HCT116 (cell line): ENCODE measurements around the gene MYO1F. TPM values are rescaled to one million over a fixed set of nuclear protein-coding genes. Genes with fewer than 3 reads are reported as not detected.

Source experiments
- ATAC-seq: fragments of 200-7000 bp; cut with Tn5 transposase; 2 replicates; pipeline ENCODE4 v1.9.1; 2020; ENCODE audit warnings: mild to moderate bottlenecking, moderate library complexity
- BruUV-seq: library from RNA; stranded (reverse); fragments of 400-500 nt; replicated peaks from 2 replicates; lab custom pipeline; 2021; lab: Mats Ljungman, UMichigan
- CTCF ChIA-PET: fragments of 300-600 bp; sonication (Branson Sonifier 250); formaldehyde crosslinking; loops from one replicate; lab custom pipeline; 2021; ENCODE audit warnings: antibody characterized with exemption; lab: Charles Lee
- POLR2A ChIA-PET: fragments of 300-600, 350-600 bp; sonication (Branson Sonifier 250); formaldehyde crosslinking; loops from one replicate; lab custom pipeline; 2021; ENCODE audit warnings: antibody characterized with exemption; lab: Charles Lee
- RAD21 ChIA-PET, 2 experiments: fragments of 300-600 bp; sonication (Branson Sonifier 250); formaldehyde crosslinking; loops; one replicate each; lab custom pipeline; 2023; ENCODE audit warnings: low total read pairs in 2 of 2; ENCODE audit not compliant: uncharacterized antibody in 2 of 2, unreplicated experiment in 2 of 2, low non-redundant PET in 1 of 2; lab: Charles Lee
- DNase-seq: peaks from one replicate; pipeline ENCODE4 v3.0.0-alpha.2; 2010; ENCODE audit warnings: low read depth, low spot score
- H2AFZ ChIP-seq: fragments of 200-600 bp; shearing (Covaris generic), sonication (generic); 2 replicates; pipeline ENCODE4 v1.6.1; 2017; ENCODE audit warnings: low read depth, mixed run types, mixed read lengths, antibody characterized with exemption, low read length; ENCODE audit not compliant: poor library complexity, severe bottlenecking
- H3K27ac ChIP-seq: 2 replicates; pipeline ENCODE4 v1.5.1; 2012; ENCODE audit warnings: low read depth, low read length
- H3K27me3 ChIP-seq: fragments of 200-600 bp; sonication (generic); 2 replicates; pipeline ENCODE4 v1.6.1; 2016; ENCODE audit warnings: mixed run types, low read length, mixed read lengths; ENCODE audit not compliant: insufficient read depth
- H3K36me3 ChIP-seq, 2 experiments: fragments of 200-500 bp in 1 of 2; fragments of 200-600 bp in 1 of 2; sonication (Bioruptor generic) in 1 of 2; sonication (generic) in 1 of 2; 2 replicates each; pipeline versions ENCODE4 v1.5.1 to v1.6.1; 2014 to 2016; ENCODE audit warnings: low read length in 2 of 2, inconsistent platforms in 1 of 2, mixed read lengths in 1 of 2, mixed run types in 1 of 2; ENCODE audit not compliant: insufficient read depth in 2 of 2, control insufficient read depth in 1 of 2
- H3K4me1 ChIP-seq, 2 experiments: fragments of 200-600 bp in 1 of 2; sonication (generic) in 1 of 2; 2 replicates each; pipeline versions ENCODE4 v1.5.1 to v1.6.1; 2012 to 2017; ENCODE audit warnings: low read length in 2 of 2, inconsistent platforms in 1 of 2, mild to moderate bottlenecking in 1 of 2, mixed read lengths in 1 of 2, mixed run types in 1 of 2, moderate library complexity in 1 of 2; ENCODE audit not compliant: insufficient read depth in 2 of 2, control insufficient read depth in 1 of 2
- H3K4me2 ChIP-seq: fragments of 200-600 bp; sonication (generic); 2 replicates; pipeline ENCODE4 v1.6.1; 2017; ENCODE audit warnings: mixed run types, low read length, mixed read lengths
- H3K4me3 ChIP-seq, 2 experiments: fragments of 200-600 bp in 1 of 2; sonication (generic) in 1 of 2; replicated peaks in 1 of 2; 2 replicates each; pipeline ENCODE4 v1.5.1; 2011 to 2016; ENCODE audit warnings: low read length in 2 of 2, control low read depth in 1 of 2, low read depth in 1 of 2, mild to moderate bottlenecking in 1 of 2, mixed read lengths in 1 of 2, mixed run types in 1 of 2
- H3K79me2 ChIP-seq: fragments of 200-600 bp; sonication (generic); 2 replicates; pipeline ENCODE4 v1.6.1; 2017; ENCODE audit warnings: mild to moderate bottlenecking, mixed run types, low read length, moderate library complexity, mixed read lengths; ENCODE audit not compliant: insufficient read depth
- H3K9ac ChIP-seq: fragments of 200-600 bp; sonication (generic); 2 replicates; pipeline ENCODE4 v1.6.1; 2016; ENCODE audit warnings: low read length, mixed read lengths
- H3K9me2 ChIP-seq: fragments of 200-600 bp; sonication (generic), shearing (Covaris generic); 2 replicates; pipeline ENCODE4 v1.6.1; 2017; ENCODE audit warnings: mixed run types, mild to moderate bottlenecking, moderate library complexity; ENCODE audit not compliant: insufficient read depth
- H3K9me3 ChIP-seq, 2 experiments: fragments of 200-500 bp in 1 of 2; fragments of 200-600 bp in 1 of 2; sonication (Bioruptor generic) in 1 of 2; sonication (generic) in 1 of 2; 2 replicates each; pipeline ENCODE4 v1.6.1; 2014 to 2017; ENCODE audit warnings: low read length in 2 of 2, mixed read lengths in 2 of 2, inconsistent platforms in 1 of 2, low read depth in 1 of 2, mild to moderate bottlenecking in 1 of 2, mixed run types in 1 of 2, moderate library complexity in 1 of 2; ENCODE audit not compliant: control insufficient read depth in 1 of 2, insufficient read depth in 1 of 2
- H4K20me1 ChIP-seq: fragments of 200-600 bp; sonication (generic), shearing (Covaris generic); 2 replicates; pipeline ENCODE4 v1.6.1; 2017; ENCODE audit warnings: mixed run types, mild to moderate bottlenecking, moderate library complexity; ENCODE audit not compliant: insufficient read depth
- CEBPB ChIP-seq: IDR thresholded peaks from 2 replicates; pipeline ENCODE4 v1.6.1; 2012; ENCODE audit warnings: low read depth
- POLR2A ChIP-seq: IDR thresholded peaks from 2 replicates; pipeline ENCODE4 v1.7.0; 2011; ENCODE audit warnings: borderline replicate concordance; ENCODE audit not compliant: insufficient read depth, insufficient read length; ENCODE audit errors: extremely low read depth
- POLR2AphosphoS5 ChIP-seq: IDR thresholded peaks from 2 replicates; pipeline ENCODE4 v1.6.1; 2011; ENCODE audit warnings: mild to moderate bottlenecking, low read depth, low read length, moderate library complexity
- RAD21 ChIP-seq: IDR thresholded peaks from 2 replicates; pipeline ENCODE4 v1.6.1; 2012; ENCODE audit warnings: low read depth, mild to moderate bottlenecking
- TCF7L2 ChIP-seq: IDR thresholded peaks from 2 replicates; pipeline ENCODE4 v1.7.0; 2011; ENCODE audit warnings: borderline replicate concordance, inconsistent platforms; ENCODE audit not compliant: insufficient read depth, insufficient read length; ENCODE audit errors: extremely low read depth
- ZFX ChIP-seq: fragments of 450-650 bp; IDR thresholded peaks from 2 replicates; pipeline ENCODE4 v1.6.1; 2017
- intact Hi-C: fragments of 100-400 bp; cut with micrococcal nuclease; formaldehyde crosslinking; loops from 2 replicates; pipeline ENCODE4 v1.10.0; 2022
- total RNA-seq: library from RNA; stranded (reverse); gene quantifications from one replicate; pipeline ENCODE4 v1.2.1, GENCODE V29; 2021; ENCODE audit not compliant: unreplicated experiment
- TF ChIP-seq, protein P1 (sequence below): IDR thresholded peaks from 2 replicates; pipeline ENCODE4 v1.6.1; 2011; ENCODE audit warnings: mild to moderate bottlenecking, low read length, moderate library complexity; ENCODE audit not compliant: insufficient replicate concordance; ENCODE audit errors: extremely low read depth
- TF ChIP-seq, protein P2 (sequence below): IDR thresholded peaks from 2 replicates; pipeline ENCODE4 v1.6.1; 2012

Gene MYO1F
- total RNA-seq, 1 experiment from 2014 or later, result 0.39 TPM

DNA sequence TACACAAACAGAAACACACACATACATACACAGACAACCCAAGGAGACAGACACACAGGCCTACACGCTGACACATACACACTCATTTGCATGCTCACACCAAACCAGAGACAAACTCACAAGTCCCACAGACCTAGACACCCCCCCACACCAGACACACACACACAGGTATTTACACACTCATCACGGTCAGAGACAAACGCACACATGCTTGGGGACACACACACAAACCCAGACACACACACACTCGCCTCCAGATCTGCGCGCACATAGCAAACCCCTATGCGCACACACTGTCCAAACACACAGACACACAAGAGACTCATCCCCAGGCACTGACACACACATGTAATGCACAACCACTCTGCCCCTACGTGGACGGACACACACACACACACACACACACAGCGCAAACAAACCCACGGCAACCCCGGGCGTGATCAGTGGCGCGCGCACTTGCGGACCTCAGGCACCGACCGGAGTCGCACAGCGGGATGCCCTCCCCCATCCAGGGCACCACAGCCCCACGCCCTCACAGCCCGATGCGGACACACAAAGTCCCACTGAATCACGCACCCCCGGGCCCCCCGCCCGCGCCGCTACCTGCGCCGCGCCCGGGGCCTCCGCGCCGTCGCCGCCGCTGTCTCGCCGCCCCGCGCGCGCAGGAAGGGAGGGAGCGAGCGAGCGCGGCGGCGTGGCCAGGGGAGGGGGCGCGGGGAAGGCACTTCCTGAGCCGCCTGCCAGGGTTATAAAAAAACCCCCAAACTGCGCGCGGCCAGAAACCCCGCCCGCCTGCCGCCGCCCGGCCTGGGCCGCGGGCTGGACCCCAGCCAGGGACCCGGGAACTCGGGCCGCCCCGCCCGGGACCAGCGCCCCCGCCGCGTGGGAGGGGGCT, 33.0 kb upstream of the MYO1F start, which contains the start of gene ADAMTS10:
Gene ADAMTS10 (minus strand): TSS at position 675 of the 895 bp plus-strand sequence. CDS start 5,005 bp downstream, outside the sequence.
- POLR2A ChIA-PET, result no interaction called here
- H2AFZ ChIP-seq, result peak within 1 kb of the TSS; percentile 28
- H4K20me1 ChIP-seq, result no peaks in the 10 kb centered on the region
- no peaks in the 10 kb centered on the region for H3K27me3 ChIP-seq
- H3K79me2 ChIP-seq, result no peaks in the 10 kb centered on the region
- RAD21 ChIA-PET, result no interaction called here
- H3K4me1 ChIP-seq, result peaks cover 10 to 31% of the 10 kb centered on the region in 2 experiments
- ATAC-seq (peak; percentile 35), DNase-seq (no peak)
- CTCF ChIA-PET, result no interaction called here
- peak within 1 kb of the TSS; percentile 70 to 79 for H3K4me3 ChIP-seq
- BruUV-seq, result TSS peak; percentile 69
- H3K4me2 ChIP-seq, result peak within 1 kb of the TSS; percentile 97
- H3K9me3 ChIP-seq, result no peaks in the 10 kb centered on the region
- no peaks in the 10 kb centered on the region for H3K9me2 ChIP-seq
- intact Hi-C loops, result no loop called here
- no peaks in the 10 kb centered on the region for H3K36me3 ChIP-seq
- H3K9ac ChIP-seq, result peak within 1 kb of the TSS; percentile 73
- TF ChIP-seq POLR2AphosphoS5 (peak; percentile 18; the same call in 1 of the 2 replicates), CEBPB (no peak), RAD21 (no peak), TCF7L2 (no peak), ZFX (0 out of 2 replicates have a peak, but pooled peaks have one; percentile 37), POLR2A (no peak)
- TF ChIP-seq, protein P1, sequence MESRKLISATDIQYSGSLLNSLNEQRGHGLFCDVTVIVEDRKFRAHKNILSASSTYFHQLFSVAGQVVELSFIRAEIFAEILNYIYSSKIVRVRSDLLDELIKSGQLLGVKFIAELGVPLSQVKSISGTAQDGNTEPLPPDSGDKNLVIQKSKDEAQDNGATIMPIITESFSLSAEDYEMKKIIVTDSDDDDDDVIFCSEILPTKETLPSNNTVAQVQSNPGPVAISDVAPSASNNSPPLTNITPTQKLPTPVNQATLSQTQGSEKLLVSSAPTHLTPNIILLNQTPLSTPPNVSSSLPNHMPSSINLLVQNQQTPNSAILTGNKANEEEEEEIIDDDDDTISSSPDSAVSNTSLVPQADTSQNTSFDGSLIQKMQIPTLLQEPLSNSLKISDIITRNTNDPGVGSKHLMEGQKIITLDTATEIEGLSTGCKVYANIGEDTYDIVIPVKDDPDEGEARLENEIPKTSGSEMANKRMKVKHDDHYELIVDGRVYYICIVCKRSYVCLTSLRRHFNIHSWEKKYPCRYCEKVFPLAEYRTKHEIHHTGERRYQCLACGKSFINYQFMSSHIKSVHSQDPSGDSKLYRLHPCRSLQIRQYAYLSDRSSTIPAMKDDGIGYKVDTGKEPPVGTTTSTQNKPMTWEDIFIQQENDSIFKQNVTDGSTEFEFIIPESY, result no peak
- TF ChIP-seq, protein P2, sequence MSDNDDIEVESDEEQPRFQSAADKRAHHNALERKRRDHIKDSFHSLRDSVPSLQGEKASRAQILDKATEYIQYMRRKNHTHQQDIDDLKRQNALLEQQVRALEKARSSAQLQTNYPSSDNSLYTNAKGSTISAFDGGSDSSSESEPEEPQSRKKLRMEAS, result peak; percentile 41
- peak within 1 kb of the TSS; percentile 86 for H3K27ac ChIP-seq
